Nephron (organoid): ENCODE measurements around the gene ELMO3.

ENCODE experiments used
- H3K27ac Mint-ChIP-seq, 3 experiments: 2 replicates each; pipeline ENCODE4 v1.8.0; 2020; ENCODE audit warnings: mixed read lengths in 3 of 3, mild to moderate bottlenecking in 2 of 3, moderate library complexity in 1 of 3
- H3K27me3 Mint-ChIP-seq: 2 replicates; pipeline ENCODE4 v1.8.0; 2021; ENCODE audit warnings: low read depth, mild to moderate bottlenecking, moderate library complexity, mixed read lengths
- H3K36me3 Mint-ChIP-seq: 2 replicates; pipeline ENCODE4 v1.8.0; 2020; ENCODE audit warnings: low read depth, mixed read lengths
- H3K4me1 Mint-ChIP-seq: 2 replicates; pipeline ENCODE4 v1.8.0; 2020; ENCODE audit warnings: mixed read lengths
- H3K4me3 Mint-ChIP-seq, 3 experiments: 2 replicates each; pipeline ENCODE4 v1.8.0; 2020; ENCODE audit warnings: mild to moderate bottlenecking in 3 of 3, mixed read lengths in 3 of 3, moderate library complexity in 2 of 3
- H3K9me3 Mint-ChIP-seq: 2 replicates; pipeline ENCODE4 v1.8.0; 2020; ENCODE audit warnings: mixed read lengths
- CTCF ChIP-seq, 3 experiments: fragments of 200-600 bp; sonication (generic); IDR thresholded peaks; one replicate each; pipeline ENCODE4 v1.5.0; 2021; ENCODE audit warnings: antibody characterized with exemption in 3 of 3; ENCODE audit not compliant: unreplicated experiment in 3 of 3

Gene ELMO3

GRCh38 chr16:67201411-67202345 is 2.7 kb downstream of the ELMO3 start:
- H3K36me3 Mint-ChIP-seq, result peaks cover 14% of the 10 kb centered on the region
- H3K27me3 Mint-ChIP-seq, result peaks cover 5% of the 10 kb centered on the region
- no peak overlapping the region for H3K27ac Mint-ChIP-seq
- H3K4me3 Mint-ChIP-seq, result no peak overlapping the region
- H3K9me3 Mint-ChIP-seq, result no peaks in the 10 kb centered on the region
- H3K4me1 Mint-ChIP-seq, result peaks cover 3% of the 10 kb centered on the region
- TF ChIP-seq CTCF (IDR thresholded peaks at IDR 0.05; ENCODE audit: unreplicated experiment in 3 of 3), result no peak

- Mint-ChIP-seq H3K36me3 (peaks cover 9% of the 10 kb centered on the region), H3K4me1 (no peaks in the 10 kb centered on the region), H3K9me3 (no peaks in the 10 kb centered on the region), H3K27me3 (peaks cover 5% of the 10 kb centered on the region), H3K4me3 (no peak overlapping the region), H3K27ac (no peak overlapping the region)
- TF ChIP-seq CTCF (IDR thresholded peaks at IDR 0.05; ENCODE audit: unreplicated experiment in 3 of 3), result no peak
Measured at GRCh38 chr16:67202426-67202825, 3.5 kb downstream of the ELMO3 start.

GRCh38 chr16:67202956-67203493 is 4.1 kb downstream of the ELMO3 start:
- no peaks in the 10 kb centered on the region for H3K9me3 Mint-ChIP-seq
- peaks cover 4% of the 10 kb centered on the region for H3K27me3 Mint-ChIP-seq
- H3K4me3 Mint-ChIP-seq, result no peak overlapping the region
- peaks cover 6% of the 10 kb centered on the region for H3K36me3 Mint-ChIP-seq
- no peaks in the 10 kb centered on the region for H3K4me1 Mint-ChIP-seq
- no peak for TF ChIP-seq CTCF (IDR thresholded peaks at IDR 0.05; ENCODE audit: unreplicated experiment in 3 of 3)
- H3K27ac Mint-ChIP-seq, result no peak overlapping the region

GRCh38 chr16:67204076-67204475 is 5.1 kb downstream of the ELMO3 start:
- Mint-ChIP-seq H3K9me3 (no peaks in the 10 kb centered on the region), H3K4me3 (no peak overlapping the region), H3K36me3 (peaks cover 3% of the 10 kb centered on the region), H3K4me1 (no peaks in the 10 kb centered on the region), H3K27me3 (no peaks in the 10 kb centered on the region), H3K27ac (no peak overlapping the region)
- TF ChIP-seq CTCF (IDR thresholded peaks at IDR 0.05; ENCODE audit: unreplicated experiment in 3 of 3), result no peak

DNA sequence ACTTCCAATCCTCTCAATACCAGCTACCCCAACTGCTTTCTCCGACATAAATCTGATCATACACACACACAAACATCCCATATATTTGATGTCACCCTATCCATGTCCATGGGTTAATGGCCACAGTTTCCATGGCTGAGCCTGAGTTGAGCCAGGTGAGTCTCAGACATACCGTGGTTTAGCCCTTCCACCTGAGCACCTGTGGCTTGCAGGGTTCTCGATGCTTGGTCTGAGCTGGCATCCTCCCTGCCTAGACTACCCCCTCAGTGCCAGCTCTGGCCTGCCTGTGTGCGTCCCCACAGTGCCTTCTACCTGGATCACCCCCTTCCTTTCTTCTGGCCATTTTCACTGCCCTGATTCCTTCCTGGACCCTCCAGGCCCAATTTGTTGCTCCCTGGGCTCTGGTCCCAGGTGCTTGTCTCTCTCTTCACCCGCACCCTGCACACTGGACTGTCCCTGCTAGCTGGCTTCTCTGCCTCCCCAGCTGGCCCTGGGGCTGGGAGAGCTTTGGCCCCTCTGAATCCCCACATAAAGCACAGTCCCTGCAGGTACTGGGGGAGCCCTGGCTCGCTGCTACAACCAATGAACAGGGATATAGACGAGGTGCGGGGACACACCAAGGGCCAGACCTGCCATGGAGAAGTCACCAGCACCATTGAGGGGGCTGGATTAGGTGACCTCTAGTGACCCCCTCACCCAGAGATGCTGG is 7.4 kb downstream of the ELMO3 start:
- Mint-ChIP-seq H3K4me3 (no peak overlapping the region), H3K27me3 (no peaks in the 10 kb centered on the region), H3K9me3 (no peaks in the 10 kb centered on the region), H3K27ac (no peak overlapping the region), H3K4me1 (no peaks in the 10 kb centered on the region), H3K36me3 (no peaks in the 10 kb centered on the region)
- no peak for TF ChIP-seq CTCF (IDR thresholded peaks at IDR 0.05; ENCODE audit: unreplicated experiment in 3 of 3)
